SK-N-SH (cell line): Measurements from ENCODE around the gene PGD. TPM values are rescaled to one million over a fixed set of nuclear protein-coding genes. Genes with fewer than 3 reads are reported as not detected.

Source experiments
- CTCF ChIA-PET: fragments of 300-600, 350-600 bp; formaldehyde crosslinking; extraction: SDS; loops from one replicate; lab custom pipeline; 2021; lab: Yijun Ruan, JAX
- POLR2A ChIA-PET: fragments of 350-600 bp; sonication (Branson Sonifier 250); formaldehyde crosslinking; extraction: SDS; loops from one replicate; lab custom pipeline; 2020; ENCODE audit warnings: antibody characterized with exemption, inconsistent platforms; lab: Yijun Ruan, JAX
- DNase-seq: peaks from one replicate; pipeline ENCODE4 v3.0.0; 2012
- H2AFZ ChIP-seq: fragments of 200-600 bp; sonication (generic); 2 replicates; pipeline ENCODE4 v1.8.1; 2016; ENCODE audit warnings: antibody characterized with exemption, mild to moderate bottlenecking, low read depth
- H3F3A ChIP-seq: fragments of 200-600 bp; sonication (generic); replicated peaks from 2 replicates; pipeline ENCODE3; 2016; ENCODE audit warnings: antibody characterized with exemption, mild to moderate bottlenecking; ENCODE audit not compliant: insufficient read depth
- H3K27ac ChIP-seq, 2 experiments: fragments of 200-500 bp in 1 of 2; fragments of 200-600 bp in 1 of 2; sonication (Bioruptor generic) in 1 of 2; sonication (generic), shearing (Covaris generic) in 1 of 2; 2 replicates each; pipeline versions ENCODE4 v1.5.1 to v1.6.1; 2014 to 2016; ENCODE audit warnings: low read depth in 2 of 2, inconsistent platforms in 1 of 2, low read length in 1 of 2, mild to moderate bottlenecking in 1 of 2, mixed read lengths in 1 of 2
- H3K27me3 ChIP-seq: fragments of 200-600 bp; sonication (generic), shearing (Covaris generic); 2 replicates; pipeline ENCODE4 v1.6.1; 2016; ENCODE audit warnings: mixed run types; ENCODE audit not compliant: insufficient read depth
- H3K36me3 ChIP-seq, 2 experiments: fragments of 200-500 bp in 1 of 2; fragments of 200-600 bp in 1 of 2; sonication (Bioruptor generic) in 1 of 2; sonication (generic) in 1 of 2; replicated peaks in 1 of 2; 2 replicates each; pipeline versions ENCODE3 to v1.5.1; 2014 to 2016; ENCODE audit warnings: low read length in 1 of 2, mild to moderate bottlenecking in 1 of 2; ENCODE audit not compliant: insufficient read depth in 2 of 2, control insufficient read depth in 1 of 2
- H3K4me1 ChIP-seq, 2 experiments: fragments of 200-500 bp in 1 of 2; fragments of 200-600 bp in 1 of 2; sonication (Bioruptor generic) in 1 of 2; sonication (generic), shearing (Covaris generic) in 1 of 2; 2 replicates each; pipeline versions ENCODE4 v1.5.1 to v1.6.1; 2014 to 2016; ENCODE audit warnings: low read depth in 1 of 2, low read length in 1 of 2, mixed run types in 1 of 2; ENCODE audit not compliant: insufficient read depth in 2 of 2, control insufficient read depth in 1 of 2
- H3K4me2 ChIP-seq: fragments of 200-600 bp; sonication (generic), shearing (Covaris generic); 2 replicates; pipeline ENCODE4 v1.6.1; 2017; ENCODE audit warnings: mixed run types
- H3K4me3 ChIP-seq, 2 experiments: fragments of 200-500 bp in 1 of 2; fragments of 200-600 bp in 1 of 2; sonication (Bioruptor generic) in 1 of 2; sonication (generic), shearing (Covaris generic) in 1 of 2; 2 replicates each; pipeline versions ENCODE4 v1.5.1 to v1.8.1; 2014 to 2016; ENCODE audit warnings: low read depth in 2 of 2, inconsistent platforms in 1 of 2, low read length in 1 of 2, mild to moderate bottlenecking in 1 of 2, mixed read lengths in 1 of 2, moderate library complexity in 1 of 2
- H3K79me2 ChIP-seq: fragments of 200-600 bp; sonication (generic); 2 replicates; pipeline ENCODE4 v1.8.1; 2017; ENCODE audit warnings: mild to moderate bottlenecking; ENCODE audit not compliant: insufficient read depth
- H3K9ac ChIP-seq: fragments of 200-600 bp; sonication (generic); 2 replicates; pipeline ENCODE4 v1.6.1; 2017; ENCODE audit warnings: mixed run types
- H3K9me2 ChIP-seq: fragments of 200-600 bp; sonication (generic); 2 replicates; pipeline ENCODE4 v1.6.1; 2017; ENCODE audit warnings: mixed run types
- H3K9me3 ChIP-seq: fragments of 200-600 bp; sonication (generic); 2 replicates; pipeline ENCODE4 v1.6.1; 2017; ENCODE audit warnings: mixed run types, mild to moderate bottlenecking, moderate library complexity
- H4K20me1 ChIP-seq: fragments of 200-600 bp; sonication (generic); 2 replicates; pipeline ENCODE4 v1.6.1; 2017; ENCODE audit warnings: mild to moderate bottlenecking, mixed run types; ENCODE audit not compliant: insufficient read depth
- CHD2 ChIP-seq: fragments of 150-350 bp; IDR thresholded peaks from 2 replicates; pipeline ENCODE4 v1.6.1; 2018; ENCODE audit warnings: low read length; ENCODE audit not compliant: partially characterized antibody
- ELF1 ChIP-seq: IDR thresholded peaks from 2 replicates; pipeline ENCODE4 v1.4.0; 2012
- EP300 ChIP-seq, 2 experiments: IDR thresholded peaks; 2 replicates each; pipeline versions ENCODE4 v1.4.0 to v1.6.1; 2012; ENCODE audit warnings: borderline replicate concordance in 1 of 2, low read depth in 1 of 2, low read length in 1 of 2
- EZH2phosphoT487 ChIP-seq: fragments of 200-600 bp; sonication (generic); IDR thresholded peaks from 2 replicates; pipeline ENCODE4 v1.6.1; 2017; ENCODE audit warnings: low read depth, mixed run types, mild to moderate bottlenecking, antibody characterized with exemption, moderate library complexity, borderline replicate concordance
- FOSL2 ChIP-seq: IDR thresholded peaks from 2 replicates; pipeline ENCODE4 v1.4.0; 2012; ENCODE audit warnings: low read depth, mild to moderate bottlenecking, moderate library complexity, borderline replicate concordance
- FOXM1 ChIP-seq: IDR thresholded peaks from 2 replicates; pipeline ENCODE4 v1.4.0; 2012; ENCODE audit warnings: low read depth, mild to moderate bottlenecking
- GABPA ChIP-seq: IDR thresholded peaks from 2 replicates; pipeline ENCODE4 v1.4.0; 2012; ENCODE audit warnings: low read depth, mild to moderate bottlenecking
- GATA2 ChIP-seq: sonication (generic); formaldehyde crosslinking; IDR thresholded peaks from 2 replicates; pipeline ENCODE4 v1.5.0; 2020; ENCODE audit warnings: mild to moderate bottlenecking, missing genetic modification reagents
- JUND ChIP-seq: IDR thresholded peaks from 2 replicates; pipeline ENCODE4 v1.4.0; 2012
- NFIC ChIP-seq: IDR thresholded peaks from 2 replicates; pipeline ENCODE4 v1.4.0; 2012; ENCODE audit warnings: borderline replicate concordance
- WGBS: methylation state at CpG from one replicate; pipeline ENCODE4 v1.1.6; 2017; ENCODE audit warnings: low lambda C conversion rate; 5-methylcytosine and 5-hydroxymethylcytosine counted together
- polyA plus RNA-seq, 3 experiments: library from polyadenylated mRNA; depleted of rRNA; stranded (reverse); fragments of >200 nt; gene quantifications; 2 replicates each; pipeline ENCODE4 v1.2.3, GENCODE V29; 2012
- TF ChIP-seq, protein P1 (sequence below): IDR thresholded peaks from 2 replicates; pipeline ENCODE4 v1.4.0; 2012; ENCODE audit warnings: low read depth, borderline replicate concordance
- TF ChIP-seq, protein P2 (sequence below): IDR thresholded peaks from 2 replicates; pipeline ENCODE4 v1.6.1; 2012; ENCODE audit warnings: mild to moderate bottlenecking, low read depth, low read length, moderate library complexity
- TF ChIP-seq, protein P3 (sequence below): fragments of 200-600 bp; sonication (generic); IDR thresholded peaks from 2 replicates; pipeline ENCODE4 v1.6.1; 2017; ENCODE audit warnings: antibody characterized with exemption, mild to moderate bottlenecking, moderate library complexity
- TF ChIP-seq, protein P4 (sequence below): fragments of 150-350 bp; IDR thresholded peaks from 2 replicates; pipeline ENCODE4 v1.6.1; 2016; ENCODE audit warnings: mild to moderate bottlenecking, low read depth, low read length

The PGD gene
- polyA plus RNA-seq, 1 of the 3 experiments (the other 2 are of a cell fraction) = 76.2 TPM

DNA sequence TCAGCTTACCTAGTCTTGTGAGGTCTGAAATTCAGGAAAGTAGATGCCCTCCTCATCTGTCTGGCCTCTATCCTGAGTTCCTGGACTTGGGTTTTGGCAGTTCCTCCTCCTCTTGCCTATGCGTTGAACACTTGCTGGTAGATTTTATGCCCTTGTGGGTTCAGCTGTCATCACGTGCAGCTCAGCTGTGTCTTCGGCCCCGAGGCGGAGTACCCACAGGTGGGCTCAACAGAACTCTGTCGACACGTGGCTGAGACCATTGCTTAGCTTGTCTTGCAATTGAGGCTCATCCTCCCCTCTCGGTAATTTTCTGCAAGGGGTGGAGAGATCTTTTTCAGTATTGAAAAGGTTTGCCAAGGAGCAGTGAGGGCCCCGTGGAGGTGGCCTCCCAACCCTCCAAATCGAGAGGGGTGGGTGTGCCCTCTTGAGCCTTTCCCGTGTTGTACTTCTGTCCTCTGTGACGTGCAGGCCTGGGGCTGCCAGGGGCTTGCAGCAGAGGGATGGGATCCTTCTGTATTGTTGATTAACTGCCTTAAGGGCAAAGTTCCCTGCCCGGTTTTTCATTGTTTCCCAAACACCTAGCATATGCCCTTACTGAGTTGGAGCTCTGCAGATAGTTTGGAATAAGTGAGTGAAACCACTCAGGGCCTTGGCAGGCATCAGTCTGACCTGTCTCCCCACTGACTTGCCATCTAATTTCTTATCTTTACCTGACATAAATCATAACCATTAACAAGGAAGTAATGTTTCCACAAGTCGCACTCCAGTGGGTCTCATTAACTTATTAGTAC, 34.2 kb downstream of the PGD start:
- TF ChIP-seq GATA2 (CRISPR knock-in tag) (no peak), NFIC (no peak), FOXM1 (no peak)
- TF ChIP-seq, protein P1, sequence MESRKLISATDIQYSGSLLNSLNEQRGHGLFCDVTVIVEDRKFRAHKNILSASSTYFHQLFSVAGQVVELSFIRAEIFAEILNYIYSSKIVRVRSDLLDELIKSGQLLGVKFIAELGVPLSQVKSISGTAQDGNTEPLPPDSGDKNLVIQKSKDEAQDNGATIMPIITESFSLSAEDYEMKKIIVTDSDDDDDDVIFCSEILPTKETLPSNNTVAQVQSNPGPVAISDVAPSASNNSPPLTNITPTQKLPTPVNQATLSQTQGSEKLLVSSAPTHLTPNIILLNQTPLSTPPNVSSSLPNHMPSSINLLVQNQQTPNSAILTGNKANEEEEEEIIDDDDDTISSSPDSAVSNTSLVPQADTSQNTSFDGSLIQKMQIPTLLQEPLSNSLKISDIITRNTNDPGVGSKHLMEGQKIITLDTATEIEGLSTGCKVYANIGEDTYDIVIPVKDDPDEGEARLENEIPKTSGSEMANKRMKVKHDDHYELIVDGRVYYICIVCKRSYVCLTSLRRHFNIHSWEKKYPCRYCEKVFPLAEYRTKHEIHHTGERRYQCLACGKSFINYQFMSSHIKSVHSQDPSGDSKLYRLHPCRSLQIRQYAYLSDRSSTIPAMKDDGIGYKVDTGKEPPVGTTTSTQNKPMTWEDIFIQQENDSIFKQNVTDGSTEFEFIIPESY = no peak
- CTCF ChIA-PET = interaction anchor here (1.8 to 10.8 kb wide), 2 partner anchors 42 to 61 kb away, joined by 4 to 203 read pairs; partner anchors contain the start of gene PEX14
- POLR2A ChIA-PET = no interaction called here
- Histone ChIP-seq H4K20me1 (no peaks in the 10 kb centered on the region), H3K4me3 (no peak overlapping the region), H3K27ac (no peak overlapping the region), H3K9me2 (no peaks in the 10 kb centered on the region), H3K9ac (no peak overlapping the region), H3F3A (peaks cover 4% of the 10 kb centered on the region), H3K79me2 (peaks cover 18% of the 10 kb centered on the region), H2AFZ (no peak overlapping the region), H3K4me2 (no peak overlapping the region), H3K9me3 (no peaks in the 10 kb centered on the region), H3K36me3 (peaks cover 0 to 3% of the 10 kb centered on the region in 2 experiments), H3K4me1 (peaks cover 8 to 9% of the 10 kb centered on the region in 2 experiments; a peak in 2 of 4 replicates), H3K27me3 (no peaks in the 10 kb centered on the region)
- DNase-seq = no peak
- WGBS = 80% methylated on average over 7 of the region's 14 CpGs

DNA sequence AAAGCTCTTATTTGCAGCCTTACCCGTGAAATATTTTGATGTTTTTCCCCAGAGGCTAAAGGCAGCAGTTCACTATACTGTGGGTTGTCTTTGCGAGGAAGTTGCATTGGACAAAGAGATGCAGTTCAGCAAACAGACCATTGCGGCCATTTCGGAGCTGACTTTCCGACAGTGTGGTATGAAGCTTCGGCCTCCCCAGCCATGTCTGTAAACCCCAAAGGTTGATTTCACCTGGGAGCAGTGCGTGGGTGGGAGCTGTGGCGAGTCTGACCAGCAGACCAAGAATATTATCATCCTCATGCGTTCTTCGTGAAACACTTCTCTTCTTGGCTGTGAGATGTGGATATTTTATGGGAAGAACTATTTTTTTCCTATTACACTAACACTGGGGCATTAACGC, 34.9 kb downstream of the PGD start:
- H3K4me1 ChIP-seq = peaks cover 8 to 9% of the 10 kb centered on the region in 2 experiments; a peak in 2 of 4 replicates
- no peak overlapping the region for H3K4me3 ChIP-seq
- peaks cover 18% of the 10 kb centered on the region for H3K79me2 ChIP-seq
- no peak overlapping the region for H2AFZ ChIP-seq
- H3F3A ChIP-seq = peaks cover 4% of the 10 kb centered on the region
- POLR2A ChIA-PET = interaction anchor here (0.9 kb wide), 1 partner anchor 9 kb away, joined by 3 read pairs; no protein-coding TSS in a partner anchor
- no peak for DNase-seq
- CTCF ChIA-PET = interaction anchor here (1.8 to 10.8 kb wide), 2 partner anchors 41 to 61 kb away, joined by 4 to 203 read pairs; partner anchors contain the start of gene PEX14
- peaks cover 0 to 3% of the 10 kb centered on the region in 2 experiments for H3K36me3 ChIP-seq
- no peaks in the 10 kb centered on the region for H3K27me3 ChIP-seq
- TF ChIP-seq, protein P2, sequence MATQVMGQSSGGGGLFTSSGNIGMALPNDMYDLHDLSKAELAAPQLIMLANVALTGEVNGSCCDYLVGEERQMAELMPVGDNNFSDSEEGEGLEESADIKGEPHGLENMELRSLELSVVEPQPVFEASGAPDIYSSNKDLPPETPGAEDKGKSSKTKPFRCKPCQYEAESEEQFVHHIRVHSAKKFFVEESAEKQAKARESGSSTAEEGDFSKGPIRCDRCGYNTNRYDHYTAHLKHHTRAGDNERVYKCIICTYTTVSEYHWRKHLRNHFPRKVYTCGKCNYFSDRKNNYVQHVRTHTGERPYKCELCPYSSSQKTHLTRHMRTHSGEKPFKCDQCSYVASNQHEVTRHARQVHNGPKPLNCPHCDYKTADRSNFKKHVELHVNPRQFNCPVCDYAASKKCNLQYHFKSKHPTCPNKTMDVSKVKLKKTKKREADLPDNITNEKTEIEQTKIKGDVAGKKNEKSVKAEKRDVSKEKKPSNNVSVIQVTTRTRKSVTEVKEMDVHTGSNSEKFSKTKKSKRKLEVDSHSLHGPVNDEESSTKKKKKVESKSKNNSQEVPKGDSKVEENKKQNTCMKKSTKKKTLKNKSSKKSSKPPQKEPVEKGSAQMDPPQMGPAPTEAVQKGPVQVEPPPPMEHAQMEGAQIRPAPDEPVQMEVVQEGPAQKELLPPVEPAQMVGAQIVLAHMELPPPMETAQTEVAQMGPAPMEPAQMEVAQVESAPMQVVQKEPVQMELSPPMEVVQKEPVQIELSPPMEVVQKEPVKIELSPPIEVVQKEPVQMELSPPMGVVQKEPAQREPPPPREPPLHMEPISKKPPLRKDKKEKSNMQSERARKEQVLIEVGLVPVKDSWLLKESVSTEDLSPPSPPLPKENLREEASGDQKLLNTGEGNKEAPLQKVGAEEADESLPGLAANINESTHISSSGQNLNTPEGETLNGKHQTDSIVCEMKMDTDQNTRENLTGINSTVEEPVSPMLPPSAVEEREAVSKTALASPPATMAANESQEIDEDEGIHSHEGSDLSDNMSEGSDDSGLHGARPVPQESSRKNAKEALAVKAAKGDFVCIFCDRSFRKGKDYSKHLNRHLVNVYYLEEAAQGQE = no peak
- TF ChIP-seq ELF1 (no peak), GABPA (no peak), FOSL2 (no peak), GATA2 (CRISPR knock-in tag) (no peak), JUND (no peak), EP300 (IDR thresholded peaks at IDR 0.05; ENCODE audit: borderline replicate concordance in 1 of 2, low read depth in 1 of 2, low read length in 1 of 2) (no peak), EZH2phosphoT487 (no peak), CHD2 (no peak)
- TF ChIP-seq, protein P3, sequence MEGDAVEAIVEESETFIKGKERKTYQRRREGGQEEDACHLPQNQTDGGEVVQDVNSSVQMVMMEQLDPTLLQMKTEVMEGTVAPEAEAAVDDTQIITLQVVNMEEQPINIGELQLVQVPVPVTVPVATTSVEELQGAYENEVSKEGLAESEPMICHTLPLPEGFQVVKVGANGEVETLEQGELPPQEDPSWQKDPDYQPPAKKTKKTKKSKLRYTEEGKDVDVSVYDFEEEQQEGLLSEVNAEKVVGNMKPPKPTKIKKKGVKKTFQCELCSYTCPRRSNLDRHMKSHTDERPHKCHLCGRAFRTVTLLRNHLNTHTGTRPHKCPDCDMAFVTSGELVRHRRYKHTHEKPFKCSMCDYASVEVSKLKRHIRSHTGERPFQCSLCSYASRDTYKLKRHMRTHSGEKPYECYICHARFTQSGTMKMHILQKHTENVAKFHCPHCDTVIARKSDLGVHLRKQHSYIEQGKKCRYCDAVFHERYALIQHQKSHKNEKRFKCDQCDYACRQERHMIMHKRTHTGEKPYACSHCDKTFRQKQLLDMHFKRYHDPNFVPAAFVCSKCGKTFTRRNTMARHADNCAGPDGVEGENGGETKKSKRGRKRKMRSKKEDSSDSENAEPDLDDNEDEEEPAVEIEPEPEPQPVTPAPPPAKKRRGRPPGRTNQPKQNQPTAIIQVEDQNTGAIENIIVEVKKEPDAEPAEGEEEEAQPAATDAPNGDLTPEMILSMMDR = no peak
- TF ChIP-seq, protein P4, sequence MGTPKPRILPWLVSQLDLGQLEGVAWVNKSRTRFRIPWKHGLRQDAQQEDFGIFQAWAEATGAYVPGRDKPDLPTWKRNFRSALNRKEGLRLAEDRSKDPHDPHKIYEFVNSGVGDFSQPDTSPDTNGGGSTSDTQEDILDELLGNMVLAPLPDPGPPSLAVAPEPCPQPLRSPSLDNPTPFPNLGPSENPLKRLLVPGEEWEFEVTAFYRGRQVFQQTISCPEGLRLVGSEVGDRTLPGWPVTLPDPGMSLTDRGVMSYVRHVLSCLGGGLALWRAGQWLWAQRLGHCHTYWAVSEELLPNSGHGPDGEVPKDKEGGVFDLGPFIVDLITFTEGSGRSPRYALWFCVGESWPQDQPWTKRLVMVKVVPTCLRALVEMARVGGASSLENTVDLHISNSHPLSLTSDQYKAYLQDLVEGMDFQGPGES = no peak
- no peaks in the 10 kb centered on the region for H3K9me3 ChIP-seq
- H4K20me1 ChIP-seq = no peaks in the 10 kb centered on the region
- WGBS = 93% methylated on average over 11 of the region's 11 CpGs
- no peak overlapping the region for H3K9ac ChIP-seq
- no peak overlapping the region for H3K4me2 ChIP-seq
- no peak overlapping the region for H3K27ac ChIP-seq
- no peaks in the 10 kb centered on the region for H3K9me2 ChIP-seq
